ENCODE data around the gene RAET1E.
A peak's percentile ranks its signal among the peaks of the same experiment; 100 is the strongest.
"Not testable (repeated sequence)": the region's sequence is repeated elsewhere in the genome, so short reads cannot be mapped to it uniquely, and the experiment has no call there.

RAET1E gene

GRCh38 chr6:149856256-149856994 lies 41.5 kb downstream of the RAET1E start:
- no peak for DNase-seq (ENCODE audit: low read depth)
- H3K27me3 ChIP-seq (replicated peaks; ENCODE audit: control insufficient read depth, insufficient read depth, low read length) = no peaks in the 10 kb centered on the region
- H3K4me1 ChIP-seq (ENCODE audit: control insufficient read depth, insufficient read depth, low read length) = peaks cover 19% of the 10 kb centered on the region
- H3K9ac ChIP-seq (ENCODE audit: low read length) = no peak overlapping the region
- H3K9me3 ChIP-seq (ENCODE audit: control insufficient read depth, low read length) = no peaks in the 10 kb centered on the region
- H3K4me3 ChIP-seq (ENCODE audit: low read length) = no peak overlapping the region
- H3K36me3 ChIP-seq (ENCODE audit: control insufficient read depth, insufficient read depth, low read length, severe bottlenecking) = no peaks in the 10 kb centered on the region

GRCh38 chr6:149855741-149856140 lies 42.2 kb downstream of the RAET1E start:
- DNase-seq (ENCODE audit: low read depth) = no peak
- no peaks in the 10 kb centered on the region for H3K27me3 ChIP-seq (replicated peaks; ENCODE audit: control insufficient read depth, insufficient read depth, low read length)
- H3K9ac ChIP-seq (ENCODE audit: low read length) = no peak overlapping the region
- H3K9me3 ChIP-seq (ENCODE audit: control insufficient read depth, low read length) = no peaks in the 10 kb centered on the region
- H3K4me1 ChIP-seq (ENCODE audit: control insufficient read depth, insufficient read depth, low read length) = peaks cover 14% of the 10 kb centered on the region
- H3K36me3 ChIP-seq (ENCODE audit: control insufficient read depth, insufficient read depth, low read length, severe bottlenecking) = no peaks in the 10 kb centered on the region
- H3K4me3 ChIP-seq (ENCODE audit: low read length) = no peak overlapping the region

DNA sequence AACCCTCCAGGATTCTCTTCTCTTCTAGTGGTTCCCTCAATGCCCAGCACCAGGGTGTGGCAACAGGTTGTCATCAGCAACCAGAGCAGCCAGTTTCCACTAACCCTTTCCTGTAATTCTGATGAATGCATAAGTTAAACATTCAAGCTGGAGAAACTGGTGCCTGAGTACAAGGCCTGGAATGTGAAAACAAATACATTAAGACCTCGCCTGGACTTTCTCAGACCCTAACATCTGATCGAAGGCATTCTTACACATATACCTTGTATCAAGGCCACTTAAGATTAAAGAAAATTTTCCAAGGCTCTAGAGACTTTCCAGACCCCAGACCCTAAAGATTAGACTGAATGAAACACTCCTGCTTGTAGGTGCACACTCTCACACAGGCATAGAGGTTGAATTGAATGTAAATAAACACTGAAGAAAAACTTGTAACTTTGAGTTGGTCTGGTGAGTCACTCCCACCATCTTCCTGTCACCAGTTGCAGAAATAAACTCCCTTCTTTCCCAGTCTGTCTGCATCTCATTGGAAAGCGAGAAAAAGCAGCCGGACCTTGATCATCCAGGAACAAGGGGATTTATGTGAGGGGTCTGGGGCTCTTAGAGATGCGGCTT lies 42.8 kb downstream of the RAET1E start:
- Histone ChIP-seq H3K36me3 (ENCODE audit: control insufficient read depth, insufficient read depth, low read length, severe bottlenecking) (no peaks in the 10 kb centered on the region), H3K9me3 (ENCODE audit: control insufficient read depth, low read length) (no peaks in the 10 kb centered on the region), H3K4me1 (ENCODE audit: control insufficient read depth, insufficient read depth, low read length) (peaks cover 12% of the 10 kb centered on the region), H3K9ac (ENCODE audit: low read length) (no peak overlapping the region), H3K4me3 (ENCODE audit: low read length) (no peak overlapping the region), H3K27me3 (replicated peaks; ENCODE audit: control insufficient read depth, insufficient read depth, low read length) (no peaks in the 10 kb centered on the region)
- peak; percentile 80 for DNase-seq (ENCODE audit: low read depth)

DNA sequence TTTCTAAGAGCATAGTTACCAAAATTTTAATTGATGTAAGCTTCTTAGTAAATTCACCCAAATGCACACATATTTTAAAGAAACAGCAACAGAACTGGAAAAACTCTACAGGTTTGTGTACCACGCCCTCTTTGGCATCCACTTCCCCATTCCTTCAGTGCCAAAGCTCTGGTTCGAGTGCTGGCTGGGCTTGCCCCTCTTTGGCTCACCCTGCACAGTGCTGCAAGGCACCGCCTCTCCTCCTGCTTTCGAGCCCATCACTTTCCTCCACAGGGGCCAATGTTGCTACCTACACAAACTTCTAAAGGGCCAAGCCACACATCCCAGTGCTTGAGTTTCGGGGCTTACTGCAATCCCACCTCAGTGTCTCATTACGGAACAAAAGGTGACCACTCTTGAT lies 43.4 kb downstream of the RAET1E start:
- DNase-seq (ENCODE audit: low read depth) = no peak

GRCh38 chr6:149854017-149854416 lies 43.9 kb downstream of the RAET1E start:
- H3K4me1 ChIP-seq (ENCODE audit: control insufficient read depth, insufficient read depth, low read length) = peaks cover 12% of the 10 kb centered on the region
- H3K4me3 ChIP-seq (ENCODE audit: low read length); H3K36me3 ChIP-seq (ENCODE audit: control insufficient read depth, insufficient read depth, low read length, severe bottlenecking); DNase-seq (ENCODE audit: low read depth); H3K9ac ChIP-seq (ENCODE audit: low read length); H3K27me3 ChIP-seq (replicated peaks; ENCODE audit: control insufficient read depth, insufficient read depth, low read length); H3K9me3 ChIP-seq (ENCODE audit: control insufficient read depth, low read length): not testable (repeated sequence)

More for the DNA sequence above, 43.4 kb downstream of the RAET1E start:
- Histone ChIP-seq H3K9ac (ENCODE audit: low read length) (no peak overlapping the region), H3K4me1 (ENCODE audit: control insufficient read depth, insufficient read depth, low read length) (peaks cover 12% of the 10 kb centered on the region), H3K4me3 (ENCODE audit: low read length) (no peak overlapping the region), H3K36me3 (ENCODE audit: control insufficient read depth, insufficient read depth, low read length, severe bottlenecking) (no peaks in the 10 kb centered on the region), H3K27me3 (replicated peaks; ENCODE audit: control insufficient read depth, insufficient read depth, low read length) (no peaks in the 10 kb centered on the region), H3K9me3 (ENCODE audit: control insufficient read depth, low read length) (no peaks in the 10 kb centered on the region)

- no peaks in the 10 kb centered on the region for H3K27me3 ChIP-seq (replicated peaks; ENCODE audit: control insufficient read depth, insufficient read depth, low read length)
- H3K4me3 ChIP-seq (ENCODE audit: low read length) = no peak overlapping the region
- H3K36me3 ChIP-seq (ENCODE audit: control insufficient read depth, insufficient read depth, low read length, severe bottlenecking) = no peaks in the 10 kb centered on the region
- no peak for DNase-seq (ENCODE audit: low read depth)
- peaks cover 15% of the 10 kb centered on the region for H3K4me1 ChIP-seq (ENCODE audit: control insufficient read depth, insufficient read depth, low read length)
- H3K9me3 ChIP-seq (ENCODE audit: control insufficient read depth, low read length) = no peaks in the 10 kb centered on the region
- no peak overlapping the region for H3K9ac ChIP-seq (ENCODE audit: low read length)
Observed at GRCh38 chr6:149852881-149853280, 45.0 kb downstream of the RAET1E start.

GRCh38 chr6:149852180-149852579 lies 45.7 kb downstream of the RAET1E start:
- Histone ChIP-seq H3K4me1 (ENCODE audit: control insufficient read depth, insufficient read depth, low read length) (peaks cover 21% of the 10 kb centered on the region), H3K9ac (ENCODE audit: low read length) (no peak overlapping the region), H3K4me3 (ENCODE audit: low read length) (no peak overlapping the region), H3K9me3 (ENCODE audit: control insufficient read depth, low read length) (no peaks in the 10 kb centered on the region), H3K27me3 (replicated peaks; ENCODE audit: control insufficient read depth, insufficient read depth, low read length) (no peaks in the 10 kb centered on the region), H3K36me3 (ENCODE audit: control insufficient read depth, insufficient read depth, low read length, severe bottlenecking) (no peaks in the 10 kb centered on the region)
- peak; percentile 26 for DNase-seq (ENCODE audit: low read depth)

GRCh38 chr6:149851461-149852110 lies 46.3 kb downstream of the RAET1E start:
- DNase-seq (ENCODE audit: low read depth) = peak; percentile 41
- Histone ChIP-seq H3K4me3 (ENCODE audit: low read length) (no peak overlapping the region), H3K36me3 (ENCODE audit: control insufficient read depth, insufficient read depth, low read length, severe bottlenecking) (no peaks in the 10 kb centered on the region), H3K4me1 (ENCODE audit: control insufficient read depth, insufficient read depth, low read length) (peaks cover 21% of the 10 kb centered on the region), H3K27me3 (replicated peaks; ENCODE audit: control insufficient read depth, insufficient read depth, low read length) (no peaks in the 10 kb centered on the region), H3K9me3 (ENCODE audit: control insufficient read depth, low read length) (no peaks in the 10 kb centered on the region), H3K9ac (ENCODE audit: low read length) (no peak overlapping the region)

DNA sequence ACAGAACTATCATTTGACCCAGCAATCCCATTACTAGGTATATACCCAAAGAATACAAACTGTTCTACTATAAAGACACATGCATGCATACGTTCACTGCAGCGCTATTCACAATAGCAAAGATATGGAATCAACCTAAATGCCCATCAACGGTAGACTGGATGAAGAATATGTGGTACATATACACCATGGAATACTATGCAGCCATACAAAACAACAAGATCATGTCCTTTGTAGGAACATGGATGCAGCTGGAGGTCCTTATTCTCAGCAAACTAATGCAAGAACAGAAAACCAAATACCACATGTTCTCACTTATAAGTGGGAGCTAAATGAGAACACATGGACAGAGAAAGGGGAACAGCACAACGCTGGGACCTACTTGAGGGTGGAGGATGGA lies 49.6 kb downstream of the RAET1E start:
- not testable (repeated sequence) for H3K4me3 ChIP-seq (ENCODE audit: low read length)

More for the DNA sequence above, 49.6 kb downstream of the RAET1E start:
- not testable (repeated sequence) for H3K9me3 ChIP-seq (ENCODE audit: control insufficient read depth, low read length); H3K9ac ChIP-seq (ENCODE audit: low read length); DNase-seq (ENCODE audit: low read depth); H3K36me3 ChIP-seq (ENCODE audit: control insufficient read depth, insufficient read depth, low read length, severe bottlenecking); H3K27me3 ChIP-seq (replicated peaks; ENCODE audit: control insufficient read depth, insufficient read depth, low read length)
- peaks cover 26% of the 10 kb centered on the region for H3K4me1 ChIP-seq (ENCODE audit: control insufficient read depth, insufficient read depth, low read length)

Measured in adipocyte (in vitro differentiated cells).